Measurements from ENCODE around the gene LHFPL6. TPM values are rescaled to one million over a fixed set of nuclear protein-coding genes. Genes with fewer than 3 reads are reported as not detected.

The LHFPL6 gene
- total RNA-seq, 1 experiment from 2014 or later, result 3.1 TPM

DNA sequence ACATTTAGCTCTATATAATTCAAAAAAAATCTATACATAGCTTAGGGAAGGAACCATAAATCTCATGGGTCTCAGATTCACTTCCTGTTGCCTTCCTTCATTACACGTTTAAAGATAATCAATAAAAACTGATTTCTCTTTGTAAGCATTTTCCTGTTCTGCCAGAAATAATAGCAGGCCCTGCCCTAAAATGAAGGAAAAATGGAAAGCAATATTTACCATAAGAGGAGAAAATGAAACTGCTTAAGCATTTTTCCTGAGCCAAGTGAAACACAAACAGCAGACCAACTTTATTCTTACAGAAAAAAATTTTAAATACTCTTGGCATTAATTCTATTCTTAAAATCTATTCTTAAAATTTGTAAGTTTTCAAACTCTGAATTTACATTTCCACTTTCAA lies 4.0 kb downstream of the LHFPL6 start:
- DNase-seq (ENCODE audit: low read depth), result no peak
- in situ Hi-C loops (cut with HindIII; ENCODE audit: low pct_unique_long_range_greater_than_20kb, low sequenced_read_pairs), result no loop called here

- in situ Hi-C loops (cut with HindIII; ENCODE audit: low pct_unique_long_range_greater_than_20kb, low sequenced_read_pairs), result no loop called here
- no peak for DNase-seq (ENCODE audit: low read depth)
Observed at GRCh38 chr13:39597838-39598237, 5.2 kb downstream of the LHFPL6 start.

DNA sequence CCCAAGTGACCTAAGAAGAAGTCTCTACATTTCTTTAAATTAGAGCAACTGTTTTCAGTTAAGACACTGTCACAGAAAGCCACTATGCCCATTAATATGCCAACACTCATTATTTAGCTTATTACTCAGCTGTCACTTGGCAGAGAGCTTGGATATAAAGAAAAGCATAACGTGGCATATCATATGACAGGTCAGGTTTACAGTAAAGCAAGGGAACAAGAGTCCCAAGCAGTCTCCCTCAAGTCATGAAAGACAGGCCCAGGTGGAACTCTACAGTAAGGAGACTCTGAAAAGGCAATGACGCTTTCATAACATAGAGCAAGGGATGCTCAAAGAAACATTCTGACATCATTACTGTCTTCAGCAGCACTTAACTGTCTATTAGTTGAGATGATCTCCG lies 6.3 kb downstream of the LHFPL6 start:
- in situ Hi-C loops (cut with HindIII; ENCODE audit: low pct_unique_long_range_greater_than_20kb, low sequenced_read_pairs), result no loop called here
- DNase-seq (ENCODE audit: low read depth), result no peak

- no peak for DNase-seq (ENCODE audit: low read depth)
- in situ Hi-C loops (cut with HindIII; ENCODE audit: low pct_unique_long_range_greater_than_20kb, low sequenced_read_pairs), result no loop called here
Observed at GRCh38 chr13:39596176-39596575, 6.8 kb downstream of the LHFPL6 start.

- DNase-seq (ENCODE audit: low read depth), result no peak
Observed at GRCh38 chr13:39590466-39591036, 12.4 kb downstream of the LHFPL6 start.

DNA sequence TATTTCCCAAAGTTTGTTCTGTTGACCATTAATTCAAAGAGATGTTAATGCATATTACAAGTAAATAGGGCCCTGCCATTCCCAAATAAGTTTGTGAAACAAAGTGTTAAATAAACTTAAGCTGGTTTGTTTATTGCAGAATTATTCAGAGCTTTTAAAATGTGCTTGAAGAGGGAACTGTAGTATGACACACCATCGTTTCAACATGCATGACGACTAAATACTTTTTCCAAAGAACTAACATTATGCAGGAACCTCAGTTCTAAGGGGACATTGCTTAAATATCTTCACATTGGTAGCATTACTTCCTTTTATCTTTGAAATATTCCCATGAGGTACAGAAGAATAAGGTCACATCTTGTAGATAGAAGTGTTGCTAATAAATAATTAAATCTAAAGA lies 14.6 kb downstream of the LHFPL6 start:
- in situ Hi-C loops (cut with HindIII; ENCODE audit: low pct_unique_long_range_greater_than_20kb, low sequenced_read_pairs), result no loop called here
- no peak for DNase-seq (ENCODE audit: low read depth)

More at GRCh38 chr13:39590466-39591036, 12.4 kb downstream of the LHFPL6 start:
- in situ Hi-C loops (cut with HindIII; ENCODE audit: low pct_unique_long_range_greater_than_20kb, low sequenced_read_pairs), result no loop called here

- in situ Hi-C loops (cut with HindIII; ENCODE audit: low pct_unique_long_range_greater_than_20kb, low sequenced_read_pairs), result no loop called here
- no peak for DNase-seq (ENCODE audit: low read depth)
Observed at GRCh38 chr13:39587939-39588338, 15.1 kb downstream of the LHFPL6 start.

DNA sequence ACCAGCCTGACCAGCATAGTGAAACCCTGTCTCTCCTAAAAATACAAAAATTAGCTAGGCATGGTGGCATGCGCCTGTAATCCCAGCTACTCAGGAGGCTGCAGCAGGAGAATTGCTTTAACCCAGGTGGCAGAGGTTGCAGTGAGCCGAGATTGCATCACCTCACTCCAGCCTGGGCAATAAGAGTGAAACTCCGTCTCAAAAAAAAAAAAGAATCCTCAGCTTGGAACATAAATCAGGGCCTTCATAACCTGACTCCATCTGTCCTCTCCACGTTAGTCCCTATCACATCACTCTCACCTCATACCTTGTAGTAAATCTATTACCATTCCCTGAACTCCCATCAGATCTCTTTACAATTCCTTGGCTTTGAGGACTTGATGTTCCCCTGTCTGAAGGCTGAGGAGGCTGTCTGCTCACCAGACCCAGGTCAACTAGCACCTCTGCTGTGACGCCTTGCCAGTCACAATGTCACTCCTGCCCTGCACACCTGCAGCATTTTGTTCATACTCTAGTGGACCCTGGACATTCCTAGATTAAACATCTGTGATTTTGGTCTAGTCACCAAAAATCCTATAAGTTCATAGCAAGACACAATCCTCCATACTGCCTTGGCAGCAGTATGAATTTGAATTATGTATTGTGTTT lies 15.9 kb downstream of the LHFPL6 start:
- in situ Hi-C loops (cut with HindIII; ENCODE audit: low pct_unique_long_range_greater_than_20kb, low sequenced_read_pairs), result no loop called here

DNA sequence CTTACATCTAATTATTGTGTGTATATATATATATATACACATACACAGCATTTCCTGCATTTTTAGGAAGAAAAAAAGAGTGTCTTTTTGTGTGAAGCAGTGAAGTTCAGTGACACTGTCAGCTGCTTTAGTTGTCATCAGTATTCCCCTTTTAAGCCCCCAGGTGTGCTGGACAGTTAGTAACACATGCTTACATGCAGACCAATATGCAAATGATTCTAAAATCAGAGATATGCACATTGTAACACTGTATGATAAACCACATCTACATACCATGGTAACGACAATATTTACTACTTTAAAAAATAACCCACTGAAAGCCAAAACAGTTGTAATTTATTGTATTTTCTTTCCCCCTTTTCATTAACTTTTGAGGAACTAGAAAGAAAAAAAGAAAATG lies 16.8 kb downstream of the LHFPL6 start:
- in situ Hi-C loops (cut with HindIII; ENCODE audit: low pct_unique_long_range_greater_than_20kb, low sequenced_read_pairs), result no loop called here
- DNase-seq (ENCODE audit: low read depth), result no peak

More for the DNA sequence above, 15.9 kb downstream of the LHFPL6 start:
- no peak for DNase-seq (ENCODE audit: low read depth)

- in situ Hi-C loops (cut with HindIII; ENCODE audit: low pct_unique_long_range_greater_than_20kb, low sequenced_read_pairs), result no loop called here
- no peak for DNase-seq (ENCODE audit: low read depth)
Observed at GRCh38 chr13:39585219-39585618, 17.8 kb downstream of the LHFPL6 start.

DNA sequence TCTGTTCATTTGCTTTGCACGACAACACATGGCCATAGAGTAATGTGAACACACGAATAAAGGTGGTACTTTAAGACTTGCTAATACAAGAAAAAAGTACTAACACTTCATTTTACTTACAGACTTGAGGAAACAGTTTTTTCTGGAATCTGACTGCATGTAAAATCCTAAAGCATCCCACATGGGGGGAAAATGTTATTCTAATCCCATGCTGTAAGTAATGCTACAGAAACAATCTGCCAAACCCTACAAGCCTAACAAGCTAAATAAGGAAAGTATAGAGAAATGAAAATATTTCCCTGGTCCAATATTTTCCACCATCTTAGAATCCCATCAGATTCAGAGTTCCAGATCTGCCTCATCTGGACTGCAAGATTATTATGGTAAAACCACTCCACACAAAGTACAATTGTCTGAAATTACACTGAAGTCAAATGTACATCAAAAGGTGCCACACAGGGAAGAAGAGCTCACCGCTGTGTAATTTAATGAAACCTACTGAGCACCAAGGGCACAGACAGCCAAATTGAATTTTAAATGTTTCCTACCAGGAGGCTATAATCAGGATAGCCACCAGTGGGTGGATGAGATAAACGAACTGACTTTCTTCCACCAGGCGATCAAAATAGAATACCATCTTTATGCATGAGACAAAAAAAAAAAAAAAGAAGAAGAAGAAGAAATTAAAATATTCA lies 22.0 kb downstream of the LHFPL6 start:
- no peak for DNase-seq (ENCODE audit: low read depth)
- in situ Hi-C loops (cut with HindIII; ENCODE audit: low pct_unique_long_range_greater_than_20kb, low sequenced_read_pairs), result no loop called here

DNA sequence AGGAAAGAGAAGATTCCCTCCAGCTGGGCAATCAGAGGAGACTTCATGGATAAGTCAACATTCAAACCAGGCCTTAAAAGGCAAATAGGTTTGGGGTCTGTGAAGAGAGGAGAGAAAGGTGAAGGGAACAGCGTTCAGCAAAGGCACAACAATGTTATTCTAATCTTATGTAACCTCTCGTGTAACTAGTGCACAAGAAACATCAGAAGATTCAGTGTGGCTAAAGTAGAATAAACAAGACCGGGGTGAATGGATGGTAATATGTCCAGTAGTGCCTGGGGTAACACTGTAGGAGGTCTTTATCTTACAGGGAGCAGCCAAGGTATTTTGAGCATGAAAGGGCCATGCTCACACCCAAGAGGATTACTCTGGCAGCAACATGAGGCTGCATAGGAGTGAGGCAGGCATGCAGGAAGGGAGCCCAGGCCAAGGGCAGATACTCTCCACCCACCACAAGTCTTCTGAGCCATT lies 24.1 kb downstream of the LHFPL6 start:
- no peak for DNase-seq (ENCODE audit: low read depth)
- in situ Hi-C loops (cut with HindIII; ENCODE audit: low pct_unique_long_range_greater_than_20kb, low sequenced_read_pairs), result no loop called here

DNA sequence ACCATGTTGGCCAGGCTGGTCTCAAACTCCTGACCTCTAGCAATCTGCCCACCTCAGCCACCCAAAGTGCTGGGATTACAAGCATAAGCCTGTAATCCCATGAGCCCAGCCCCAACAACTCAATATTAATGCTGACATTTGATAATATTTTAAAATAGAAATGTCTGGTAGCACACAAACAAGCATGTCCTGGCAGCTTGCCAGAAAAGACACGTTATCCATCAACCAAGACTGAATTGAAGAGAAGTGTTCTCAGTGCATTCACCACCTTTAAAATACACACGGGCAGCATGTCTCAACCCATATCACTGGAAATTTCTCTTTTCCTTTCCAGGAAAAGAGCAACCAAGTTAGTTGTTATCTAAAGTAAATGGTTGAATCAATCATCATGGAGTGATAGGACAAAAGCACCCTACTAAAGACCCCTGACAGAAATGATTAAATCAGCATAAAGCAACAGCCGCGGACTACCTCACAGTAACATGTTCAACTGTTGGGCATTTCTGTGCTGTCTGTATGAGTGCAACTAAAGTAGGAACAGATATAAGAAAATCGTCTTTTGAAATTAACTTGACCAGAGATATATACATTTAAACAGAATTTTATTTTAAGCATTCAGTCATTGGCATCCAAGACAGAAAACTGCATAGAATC lies 25.0 kb downstream of the LHFPL6 start:
- in situ Hi-C loops (cut with HindIII; ENCODE audit: low pct_unique_long_range_greater_than_20kb, low sequenced_read_pairs), result no loop called here
- DNase-seq (ENCODE audit: low read depth), result no peak

DNA sequence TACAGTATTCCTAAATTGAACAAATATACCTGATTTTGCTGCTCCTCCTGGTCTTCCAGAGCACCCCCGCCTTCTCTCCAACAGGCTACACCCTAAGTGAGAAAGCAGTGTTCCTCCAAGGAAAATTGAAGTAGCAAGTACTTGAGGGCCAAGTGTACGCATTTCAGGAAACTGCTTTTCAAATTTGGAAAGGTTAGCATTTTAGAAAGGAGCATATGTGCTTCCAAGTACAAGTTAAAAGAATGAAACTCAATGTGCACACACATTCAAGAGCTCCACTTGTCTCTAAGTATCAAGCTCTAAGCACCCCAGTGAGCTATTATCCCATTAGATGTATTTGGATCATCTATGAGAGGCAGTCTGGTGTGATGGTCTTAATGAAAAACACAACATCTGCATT lies 25.8 kb downstream of the LHFPL6 start:
- in situ Hi-C loops (cut with HindIII; ENCODE audit: low pct_unique_long_range_greater_than_20kb, low sequenced_read_pairs), result no loop called here
- DNase-seq (ENCODE audit: low read depth), result no peak

DNA sequence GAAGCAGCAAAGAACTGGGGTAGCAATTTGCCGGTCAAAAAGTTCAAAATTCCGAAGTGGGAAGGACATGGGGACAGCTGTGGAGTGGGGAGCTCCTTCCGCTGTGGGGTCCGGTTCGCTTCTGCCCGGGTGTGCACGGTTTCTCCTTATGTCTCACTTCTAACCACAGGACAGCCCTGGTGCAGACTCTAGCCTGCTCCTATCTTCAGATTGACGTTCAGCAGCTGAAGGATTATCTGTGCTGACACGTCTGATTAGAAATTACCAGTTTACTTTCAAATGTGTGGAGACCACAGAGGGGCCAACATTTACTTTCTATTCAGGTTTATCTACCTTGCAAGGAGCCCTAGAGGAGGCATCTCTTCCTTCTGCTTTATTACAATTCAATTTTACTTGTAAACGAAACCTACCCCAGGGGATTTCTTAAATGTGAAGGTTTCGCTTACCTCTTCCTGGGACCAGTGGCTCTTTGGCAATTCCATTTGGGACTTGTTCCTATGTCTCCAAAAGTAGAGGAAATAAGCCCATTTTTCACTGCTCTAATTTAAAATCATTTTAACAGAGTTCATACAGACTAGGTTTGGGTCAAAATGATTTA lies 27.3 kb downstream of the LHFPL6 start:
- no peak for DNase-seq (ENCODE audit: low read depth)
- in situ Hi-C loops (cut with HindIII; ENCODE audit: low pct_unique_long_range_greater_than_20kb, low sequenced_read_pairs), result no loop called here

GRCh38 chr13:39571502-39572092 lies 31.4 kb downstream of the LHFPL6 start:
- DNase-seq (ENCODE audit: low read depth), result no peak
- in situ Hi-C loops (cut with HindIII; ENCODE audit: low pct_unique_long_range_greater_than_20kb, low sequenced_read_pairs), result no loop called here

- in situ Hi-C loops (cut with HindIII; ENCODE audit: low pct_unique_long_range_greater_than_20kb, low sequenced_read_pairs), result no loop called here
- DNase-seq (ENCODE audit: low read depth), result no peak
Observed at GRCh38 chr13:39567569-39567968, 35.4 kb downstream of the LHFPL6 start.

- in situ Hi-C loops (cut with HindIII; ENCODE audit: low pct_unique_long_range_greater_than_20kb, low sequenced_read_pairs), result no loop called here
- DNase-seq (ENCODE audit: low read depth), result no peak
Observed at GRCh38 chr13:39566216-39566869, 36.6 kb downstream of the LHFPL6 start.
